A549 (cell line): ENCODE data around the gene MCM8. TPM values are rescaled to one million over a fixed set of nuclear protein-coding genes. Genes with fewer than 3 reads are reported as not detected.

ENCODE experiments used
- ATAC-seq, 2 experiments: fragments of 200-7000 bp in 1 of 2; fragments of >200 bp in 1 of 2; cut with Nextera tagmentation in 1 of 2; cut with Tn5 transposase in 1 of 2; 3 replicates each; pipeline versions ENCODE4 v1.8.0 to v1.9.1; 2018 to 2020; ENCODE audit warnings: mild to moderate bottlenecking in 1 of 2, moderate library complexity in 1 of 2
- CTCF ChIA-PET: fragments of 300-600 bp; sonication (Branson Sonifier 250); formaldehyde crosslinking; extraction: SDS; loops from one replicate; lab custom pipeline; 2021; ENCODE audit warnings: antibody characterized with exemption, inconsistent platforms; lab: Yijun Ruan, JAX
- POLR2A ChIA-PET: fragments of 350-600 bp; formaldehyde crosslinking; extraction: SDS; loops from one replicate; lab custom pipeline; 2021; ENCODE audit warnings: antibody characterized with exemption, inconsistent platforms; lab: Yijun Ruan, JAX
- DNase-seq, 2 experiments: peaks; one replicate each; pipeline versions ENCODE4 v3.0.0 to v3.0.0-alpha.2; 2011 to 2016; ENCODE audit warnings: low read depth in 1 of 2, low spot score in 1 of 2
- FAIRE-seq: peaks from 2 replicates; lab custom pipeline; 2011; peaks lifted over from hg19 to GRCh38; lab: Jason Lieb, UNC
- H3K27ac ChIP-seq, 2 experiments: fragments of >200 bp; sonication (Bioruptor Twin); formaldehyde crosslinking; 3 replicates each; pipeline ENCODE4 v1.5.1; 2016 to 2017
- H3K4me1 ChIP-seq: fragments of >200 bp; sonication (Bioruptor Twin); formaldehyde crosslinking; 3 replicates; pipeline ENCODE4 v1.6.1; 2016
- H3K4me2 ChIP-seq: fragments of >200 bp; sonication (Bioruptor Twin); formaldehyde crosslinking; 3 replicates; pipeline ENCODE4 v1.6.1; 2016
- H3K4me3 ChIP-seq: fragments of >200 bp; sonication (Bioruptor Twin); formaldehyde crosslinking; 3 replicates; pipeline ENCODE4 v1.5.1; 2016
- H3K9me3 ChIP-seq: fragments of >200 bp; sonication (Bioruptor Twin); formaldehyde crosslinking; 3 replicates; pipeline ENCODE4 v1.6.1; 2016
- BCL3 ChIP-seq: fragments of >200 bp; sonication (Bioruptor Twin); formaldehyde crosslinking; IDR thresholded peaks from 3 replicates; pipeline ENCODE4 v1.6.1; 2016
- BHLHE40 ChIP-seq: IDR thresholded peaks from 2 replicates; pipeline ENCODE4 v1.6.1; 2012; ENCODE audit warnings: low read depth, low read length, inconsistent platforms
- CBX8 ChIP-seq: fragments of 200-600 bp; sonication (generic); IDR thresholded peaks from 2 replicates; pipeline ENCODE4 v1.6.1; 2016
- CHD2 ChIP-seq: fragments of 150-350 bp; IDR thresholded peaks from 2 replicates; pipeline ENCODE4 v1.6.1; 2014; ENCODE audit warnings: low read length; ENCODE audit not compliant: partially characterized antibody
- EHMT2 ChIP-seq: fragments of 200-600 bp; sonication (generic); IDR thresholded peaks from 2 replicates; pipeline ENCODE4 v1.6.1; 2016; ENCODE audit warnings: antibody characterized with exemption, low read depth, mild to moderate bottlenecking, moderate library complexity
- ESRRA ChIP-seq: fragments of 150-350 bp; IDR thresholded peaks from 2 replicates; pipeline ENCODE4 v1.6.1; 2014; ENCODE audit warnings: mild to moderate bottlenecking, low read length, borderline replicate concordance
- FOSL2 ChIP-seq, 2 experiments: fragments of 450-650 bp in 1 of 2; fragments of >200 bp in 1 of 2; sonication (Bioruptor Twin) in 1 of 2; formaldehyde crosslinking; IDR thresholded peaks; 2 replicates each; pipeline versions ENCODE4 v1.5.0 to v1.6.1; 2016 to 2020; ENCODE audit warnings: mild to moderate bottlenecking in 1 of 2, moderate library complexity in 1 of 2
- FOXS1 ChIP-seq: fragments of 250-450 bp; sonication (Bioruptor Pico); IDR thresholded peaks from 2 replicates; pipeline ENCODE4 v1.5.0; 2020; ENCODE audit warnings: mild to moderate bottlenecking, moderate library complexity
- HDAC2 ChIP-seq: fragments of 200-600 bp; sonication (generic); IDR thresholded peaks from 2 replicates; pipeline ENCODE4 v1.6.1; 2016
- HES2 ChIP-seq: fragments of >200 bp; sonication (Bioruptor Twin); formaldehyde crosslinking; IDR thresholded peaks from 2 replicates; pipeline ENCODE4 v1.6.1; 2016
- HOXA7 ChIP-seq: fragments of 250-450 bp; sonication (Bioruptor Pico); IDR thresholded peaks from 2 replicates; pipeline ENCODE4 v1.5.0; 2020; ENCODE audit warnings: mild to moderate bottlenecking, moderate library complexity
- HOXB13 ChIP-seq: fragments of 250-450 bp; sonication (Bioruptor Pico); IDR thresholded peaks from 2 replicates; pipeline ENCODE4 v1.5.0; 2020; ENCODE audit warnings: low read depth, mild to moderate bottlenecking, moderate library complexity
- HOXB5 ChIP-seq: fragments of 250-450 bp; sonication (Bioruptor Pico); IDR thresholded peaks from 2 replicates; pipeline ENCODE4 v1.5.0; 2020; ENCODE audit warnings: mild to moderate bottlenecking, moderate library complexity
- KDM1A ChIP-seq: fragments of 200-600 bp; sonication (generic); IDR thresholded peaks from 2 replicates; pipeline ENCODE4 v1.6.1; 2016; ENCODE audit warnings: low read depth, mild to moderate bottlenecking
- KDM5A ChIP-seq: fragments of 200-600 bp; sonication (generic); IDR thresholded peaks from 2 replicates; pipeline ENCODE4 v1.6.1; 2016; ENCODE audit warnings: antibody characterized with exemption, mild to moderate bottlenecking
- MYC ChIP-seq: IDR thresholded peaks from 2 replicates; pipeline ENCODE4 v1.6.1; 2012; ENCODE audit warnings: mild to moderate bottlenecking, inconsistent platforms, low read length, improper control_type of control experiment, borderline replicate concordance
- NFE2L2 ChIP-seq: fragments of 150-350 bp; conservative IDR thresholded peaks from 2 replicates; pipeline ENCODE4 v1.6.1; 2014; ENCODE audit warnings: low read length
- NPAS2 ChIP-seq: fragments of 250-450 bp; sonication (Bioruptor Pico); IDR thresholded peaks from 2 replicates; pipeline ENCODE4 v1.8.0; 2022; ENCODE audit warnings: mild to moderate bottlenecking, moderate library complexity, borderline replicate concordance
- NR3C1 ChIP-seq: fragments of >200 bp; sonication (Bioruptor Twin); formaldehyde crosslinking; IDR thresholded peaks from 3 replicates; pipeline ENCODE4 v1.6.1; 2017
- PHF8 ChIP-seq: fragments of 200-600 bp; sonication (generic); IDR thresholded peaks from 2 replicates; pipeline ENCODE4 v1.6.1; 2016; ENCODE audit warnings: low read depth, mild to moderate bottlenecking, antibody characterized with exemption, moderate library complexity, borderline replicate concordance
- POLR2A ChIP-seq: IDR thresholded peaks from 2 replicates; pipeline ENCODE4 v1.6.1; 2012; ENCODE audit warnings: mild to moderate bottlenecking, low read length
- RARB ChIP-seq: fragments of 250-450 bp; sonication (Bioruptor Pico); IDR thresholded peaks from 2 replicates; pipeline ENCODE4 v1.8.0; 2021; ENCODE audit warnings: mild to moderate bottlenecking, moderate library complexity
- RNF2 ChIP-seq: fragments of 200-600 bp; sonication (generic); IDR thresholded peaks from 2 replicates; pipeline ENCODE4 v1.6.1; 2016; ENCODE audit warnings: low read depth, mild to moderate bottlenecking, antibody characterized with exemption, moderate library complexity, borderline replicate concordance
- SREBF2 ChIP-seq: fragments of 450-650 bp; IDR thresholded peaks from 2 replicates; pipeline ENCODE4 v1.6.1; 2014; ENCODE audit warnings: mild to moderate bottlenecking, moderate library complexity
- TP53 ChIP-seq: fragments of 250-450 bp; sonication (Bioruptor Pico); IDR thresholded peaks from 2 replicates; pipeline ENCODE4 v1.5.0; 2021; ENCODE audit warnings: mild to moderate bottlenecking, moderate library complexity
- ZNF302 ChIP-seq: fragments of 250-450 bp; sonication (Bioruptor Pico); IDR thresholded peaks from 2 replicates; pipeline ENCODE4 v1.9.0; 2021; ENCODE audit warnings: inconsistent platforms, mild to moderate bottlenecking, moderate library complexity
- ZSCAN20 ChIP-seq: fragments of 250-450 bp; sonication (Bioruptor Pico); IDR thresholded peaks from 2 replicates; pipeline ENCODE4 v1.8.0; 2022; ENCODE audit warnings: mild to moderate bottlenecking, moderate library complexity
- WGBS: methylation state at CpG from one replicate; pipeline ENCODE4 v1.1.6; 2017; ENCODE audit errors: missing lambda C conversion rate; 5-methylcytosine and 5-hydroxymethylcytosine counted together
- polyA plus RNA-seq, 4 experiments: library from polyadenylated mRNA; depleted of rRNA in 3 of 4; stranded (reverse); fragments of >200 nt; fragmentation: RNase III in 1 of 4; extraction: RNeasy Plus Mini Kit Qiagen cat#74134 plus additional on column Dnase treatment in 1 of 4; gene quantifications; 2 replicates in 3 of 4; 3 replicates in 1 of 4; pipeline ENCODE4 v1.2.3, GENCODE V29; 2011 to 2017

MCM8 gene
- polyA plus RNA-seq, 2 of the 4 experiments (the other 2 are of a cell fraction) = 33.9 to 36.1 TPM

GRCh38 chr20:5967469-5967868 lies 17.0 kb downstream of the MCM8 start:
- FAIRE-seq = peak; percentile 92

GRCh38 chr20:5968462-5968861 lies 18.0 kb downstream of the MCM8 start:
- ATAC-seq (no peak), FAIRE-seq (no peak)
- Histone ChIP-seq H3K4me2 (no peak overlapping the region), H3K9me3 (no peaks in the 10 kb centered on the region), H3K27ac (no peak overlapping the region)
- TF ChIP-seq HOXB13 (CRISPR knock-in tag) = no peak
- no peak for TF ChIP-seq PHF8
- TF ChIP-seq NFE2L2 = no peak
- TF ChIP-seq MYC = no peak
- no peak for TF ChIP-seq NR3C1
- no peak for TF ChIP-seq KDM5A
- TF ChIP-seq NPAS2 = no peak
- no peak for TF ChIP-seq HOXB5 (CRISPR knock-in tag)
- TF ChIP-seq SREBF2 = no peak
- no peak for TF ChIP-seq ZSCAN20 (CRISPR knock-in tag)
- TF ChIP-seq FOXS1 (CRISPR knock-in tag) = no peak
- no peak for TF ChIP-seq BCL3
- TF ChIP-seq HOXA7 (CRISPR knock-in tag) = no peak
- TF ChIP-seq CHD2 = no peak
- no peak for TF ChIP-seq BHLHE40
- no peak for TF ChIP-seq HDAC2
- TF ChIP-seq RARB (CRISPR knock-in tag) = no peak
- TF ChIP-seq POLR2A = no peak
- TF ChIP-seq RNF2 = no peak
- TF ChIP-seq, all 56 proteins: peak for 0
- DNase-seq = no peak
- Histone ChIP-seq H3K4me3 (no peak overlapping the region), H3K4me1 (peaks cover 59% of the 10 kb centered on the region)
- ChIA-PET CTCF (interaction anchor here (0.6 to 2.0 kb wide), 2 partner anchors 216 to 439 kb away, joined by 3 to 8 read pairs; no protein-coding TSS in a partner anchor), POLR2A (no interaction called here)
- 97% methylated on average over 3 of the region's 3 CpGs for WGBS

More at GRCh38 chr20:5967469-5967868, 17.0 kb downstream of the MCM8 start:
- ATAC-seq (no peak), DNase-seq (no peak)
- Histone ChIP-seq H3K27ac (no peak overlapping the region), H3K4me1 (peaks cover 53% of the 10 kb centered on the region), H3K9me3 (no peaks in the 10 kb centered on the region), H3K4me3 (no peak overlapping the region), H3K4me2 (peak overlapping the region; percentile 9)
- no peak for TF ChIP-seq KDM1A
- TF ChIP-seq EHMT2 = no peak
- TF ChIP-seq MYC = no peak
- no peak for TF ChIP-seq ESRRA
- no peak for TF ChIP-seq TP53 (CRISPR knock-in tag)
- TF ChIP-seq CBX8 = no peak
- no peak for TF ChIP-seq HES2
- no peak for TF ChIP-seq ZNF302 (CRISPR knock-in tag)
- TF ChIP-seq FOSL2 (IDR thresholded peaks at IDR 0.05) = no peak
- TF ChIP-seq FOSL2 (CRISPR knock-in tag; IDR thresholded peaks at IDR 0.05) = no peak
- CTCF ChIA-PET = interaction anchor here (0.6 to 2.0 kb wide), 4 partner anchors 9 to 1815 kb away, joined by 3 to 8 read pairs (median 3); no protein-coding TSS in a partner anchor
- POLR2A ChIA-PET = no interaction called here
- WGBS = 62% methylated on average over 6 of the region's 6 CpGs
